ENCODE measurements around the gene ADGRG6. TPM values are rescaled to one million over a fixed set of nuclear protein-coding genes. Genes with fewer than 3 reads are reported as not detected.

Gene ADGRG6
- polyA plus RNA-seq, 1 of the 3 experiments (the other 2 are of a cell fraction): 61.5 TPM

GRCh38 chr6:142266060-142266459 is 35.7 kb upstream of the ADGRG6 start:
- H3K27ac ChIP-seq (ENCODE audit: low read depth in 2 of 2, low read length in 1 of 2): no peak overlapping the region
- no peak overlapping the region for H3K9ac ChIP-seq
- H3K79me2 ChIP-seq (ENCODE audit: insufficient read depth): no peaks in the 10 kb centered on the region
- TF ChIP-seq FOSL2 (IDR thresholded peaks at IDR 0.05; ENCODE audit: borderline replicate concordance, low read depth) (no peak), RCOR1 (IDR thresholded peaks at IDR 0.05; ENCODE audit: low read length) (no peak), RAD21 (IDR thresholded peaks at IDR 0.05; ENCODE audit: low read length) (no peak), TAF1 (IDR thresholded peaks at IDR 0.05; ENCODE audit: borderline replicate concordance, low read depth, low read length) (no peak), RFX5 (IDR thresholded peaks at IDR 0.05; ENCODE audit: low read length) (no peak), MEF2A (IDR thresholded peaks at IDR 0.05; ENCODE audit: borderline replicate concordance, low read depth) (no peak), JUND (IDR thresholded peaks at IDR 0.05) (no peak), CTCF (IDR thresholded peaks at IDR 0.05) (no peak), MXI1 (IDR thresholded peaks at IDR 0.05; ENCODE audit: low read depth, low read length) (no peak), ELF1 (IDR thresholded peaks at IDR 0.05) (no peak), GABPA (IDR thresholded peaks at IDR 0.05; ENCODE audit: low read depth) (no peak), TEAD4 (IDR thresholded peaks at IDR 0.05; ENCODE audit: borderline replicate concordance, insufficient read depth) (no peak), IRF3 (IDR thresholded peaks at IDR 0.05; ENCODE audit: low read depth, low read length) (no peak), EZH2phosphoT487 (IDR thresholded peaks at IDR 0.05; ENCODE audit: borderline replicate concordance, low read depth) (no peak), POLR2AphosphoS5 (IDR thresholded peaks at IDR 0.05; ENCODE audit: low read depth, low read length) (no peak), USF1 (IDR thresholded peaks at IDR 0.05; ENCODE audit: borderline replicate concordance, low read depth) (no peak), NFIC (IDR thresholded peaks at IDR 0.05; ENCODE audit: borderline replicate concordance) (no peak), GATA2 (CRISPR knock-in tag; IDR thresholded peaks at IDR 0.05) (no peak), CHD2 (IDR thresholded peaks at IDR 0.05; ENCODE audit: low read length, partially characterized antibody) (no peak)
- TF ChIP-seq, protein P1, sequence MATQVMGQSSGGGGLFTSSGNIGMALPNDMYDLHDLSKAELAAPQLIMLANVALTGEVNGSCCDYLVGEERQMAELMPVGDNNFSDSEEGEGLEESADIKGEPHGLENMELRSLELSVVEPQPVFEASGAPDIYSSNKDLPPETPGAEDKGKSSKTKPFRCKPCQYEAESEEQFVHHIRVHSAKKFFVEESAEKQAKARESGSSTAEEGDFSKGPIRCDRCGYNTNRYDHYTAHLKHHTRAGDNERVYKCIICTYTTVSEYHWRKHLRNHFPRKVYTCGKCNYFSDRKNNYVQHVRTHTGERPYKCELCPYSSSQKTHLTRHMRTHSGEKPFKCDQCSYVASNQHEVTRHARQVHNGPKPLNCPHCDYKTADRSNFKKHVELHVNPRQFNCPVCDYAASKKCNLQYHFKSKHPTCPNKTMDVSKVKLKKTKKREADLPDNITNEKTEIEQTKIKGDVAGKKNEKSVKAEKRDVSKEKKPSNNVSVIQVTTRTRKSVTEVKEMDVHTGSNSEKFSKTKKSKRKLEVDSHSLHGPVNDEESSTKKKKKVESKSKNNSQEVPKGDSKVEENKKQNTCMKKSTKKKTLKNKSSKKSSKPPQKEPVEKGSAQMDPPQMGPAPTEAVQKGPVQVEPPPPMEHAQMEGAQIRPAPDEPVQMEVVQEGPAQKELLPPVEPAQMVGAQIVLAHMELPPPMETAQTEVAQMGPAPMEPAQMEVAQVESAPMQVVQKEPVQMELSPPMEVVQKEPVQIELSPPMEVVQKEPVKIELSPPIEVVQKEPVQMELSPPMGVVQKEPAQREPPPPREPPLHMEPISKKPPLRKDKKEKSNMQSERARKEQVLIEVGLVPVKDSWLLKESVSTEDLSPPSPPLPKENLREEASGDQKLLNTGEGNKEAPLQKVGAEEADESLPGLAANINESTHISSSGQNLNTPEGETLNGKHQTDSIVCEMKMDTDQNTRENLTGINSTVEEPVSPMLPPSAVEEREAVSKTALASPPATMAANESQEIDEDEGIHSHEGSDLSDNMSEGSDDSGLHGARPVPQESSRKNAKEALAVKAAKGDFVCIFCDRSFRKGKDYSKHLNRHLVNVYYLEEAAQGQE (IDR thresholded peaks at IDR 0.05; ENCODE audit: low read depth, low read length): no peak
- H3K4me1 ChIP-seq (ENCODE audit: control insufficient read depth in 1 of 2, insufficient read depth in 2 of 2, low read depth in 1 of 2, low read length in 1 of 2): no peaks in the 10 kb centered on the region
- POLR2A ChIA-PET: no interaction called here
- no peaks in the 10 kb centered on the region for H3K9me2 ChIP-seq
- H3K4me3 ChIP-seq (ENCODE audit: low read depth in 2 of 2, low read length in 1 of 2): no peak overlapping the region
- H3F3A ChIP-seq (replicated peaks; ENCODE audit: insufficient read depth): peaks cover 2% of the 10 kb centered on the region
- peak overlapping the region; percentile 56; the same call in 1 of the 2 replicates for H2AFZ ChIP-seq (ENCODE audit: low read depth)
- no peaks in the 10 kb centered on the region for H3K27me3 ChIP-seq (ENCODE audit: insufficient read depth)
- no peak overlapping the region for H3K4me2 ChIP-seq
- no peaks in the 10 kb centered on the region for H3K36me3 ChIP-seq (replicated peaks in 1 of 2; ENCODE audit: control insufficient read depth in 1 of 2, insufficient read depth in 2 of 2, low read length in 1 of 2)
- 36% methylated on average over 4 of the region's 4 CpGs for WGBS (ENCODE audit: low lambda C conversion rate)
- H4K20me1 ChIP-seq (ENCODE audit: insufficient read depth): no peaks in the 10 kb centered on the region
- no peaks in the 10 kb centered on the region for H3K9me3 ChIP-seq
- CTCF ChIA-PET: interaction anchor here (0.9 to 1.7 kb wide), 2 partner anchors 15 to 90 kb away, joined by 3 read pairs; no protein-coding TSS in a partner anchor
- DNase-seq: no peak
